ENCODE measurements around the gene HUNK.
"Not testable (repeated sequence)": the region's sequence is repeated elsewhere in the genome, so short reads cannot be mapped to it uniquely, and the experiment has no call there.

Gene HUNK

GRCh38 chr21:31924548-31924947, 51.7 kb downstream of the HUNK start:
- no peak for DNase-seq

GRCh38 chr21:31926498-31926897, 53.7 kb downstream of the HUNK start:
- no peak for DNase-seq

- no peak for DNase-seq
Observed at GRCh38 chr21:31927689-31928353, 55.0 kb downstream of the HUNK start.

GRCh38 chr21:31928656-31929055, 55.8 kb downstream of the HUNK start:
- no peak for DNase-seq

GRCh38 chr21:31929548-31929947, 56.7 kb downstream of the HUNK start:
- no peak for DNase-seq

GRCh38 chr21:31930001-31930400, 57.2 kb downstream of the HUNK start:
- no peak for DNase-seq

GRCh38 chr21:31931644-31932469, 59.0 kb downstream of the HUNK start:
- DNase-seq = no peak

- no peak for DNase-seq
Observed at GRCh38 chr21:31932470-31932764, 59.6 kb downstream of the HUNK start.

- no peak for DNase-seq
Observed at GRCh38 chr21:31937303-31937702, 64.5 kb downstream of the HUNK start.

GRCh38 chr21:31938330-31939301, 65.8 kb downstream of the HUNK start:
- DNase-seq = no peak

GRCh38 chr21:31941694-31942093, 68.9 kb downstream of the HUNK start:
- no peak for DNase-seq

GRCh38 chr21:31943561-31943960, 70.7 kb downstream of the HUNK start:
- no peak for DNase-seq

- no peak for DNase-seq
Observed at GRCh38 chr21:31945141-31945540, 72.3 kb downstream of the HUNK start.

GRCh38 chr21:31945546-31945945, 72.7 kb downstream of the HUNK start:
- no peak for DNase-seq

GRCh38 chr21:31946231-31946630, 73.4 kb downstream of the HUNK start:
- DNase-seq = no peak

- DNase-seq = not testable (repeated sequence)
Observed at GRCh38 chr21:31946876-31947550, 74.2 kb downstream of the HUNK start.

- no peak for DNase-seq
Observed at GRCh38 chr21:31948676-31949075, 75.9 kb downstream of the HUNK start.

GRCh38 chr21:31952828-31953227, 80.0 kb downstream of the HUNK start:
- DNase-seq = no peak

GRCh38 chr21:31957631-31958030, 84.8 kb downstream of the HUNK start:
- DNase-seq = no peak

- no peak for DNase-seq
Observed at GRCh38 chr21:31959881-31960280, 87.1 kb downstream of the HUNK start.

GRCh38 chr21:31961027-31961426, 88.2 kb downstream of the HUNK start:
- DNase-seq = no peak

GRCh38 chr21:31961704-31962103, 88.9 kb downstream of the HUNK start:
- DNase-seq = no peak

GRCh38 chr21:31964692-31965091, 91.9 kb downstream of the HUNK start:
- peak; percentile 28 for DNase-seq

Data from RPMI8226 (cell line).